ENCODE results near the gene KCNC4.

- TF ChIP-seq CTCF (IDR thresholded peaks at IDR 0.05; ENCODE audit: insufficient read depth, low read length) (no peak), POLR2AphosphoS5 (IDR thresholded peaks at IDR 0.05; ENCODE audit: low read depth) (no peak), REST (IDR thresholded peaks at IDR 0.05; ENCODE audit: insufficient replicate concordance, low read depth) (no peak), GABPA (IDR thresholded peaks at IDR 0.05; ENCODE audit: low read depth) (no peak), SPI1 (IDR thresholded peaks at IDR 0.05; ENCODE audit: borderline replicate concordance, low read depth) (no peak)
Observed at GRCh38 chr1:110223127-110223526, 13.0 kb downstream of the KCNC4 start.
